HG02885 (cell line): ENCODE measurements around the gene UBE2E2.
A peak's percentile ranks its signal among the peaks of the same experiment; 100 is the strongest.

Experiments used
- ATAC-seq: cut with Tn5 transposase; IDR thresholded peaks from one replicate; pipeline ENCODE4 v1.9.1; 2021; ENCODE audit warnings: mild to moderate bottlenecking; ENCODE audit not compliant: unreplicated experiment, poor library complexity

The UBE2E2 gene

GRCh38 chr3:23271876-23272741, 69.0 kb downstream of the UBE2E2 start:
- no peak for ATAC-seq

GRCh38 chr3:23272820-23273219, 69.7 kb downstream of the UBE2E2 start:
- no peak for ATAC-seq

GRCh38 chr3:23275061-23275460, 71.9 kb downstream of the UBE2E2 start:
- ATAC-seq, result no peak

GRCh38 chr3:23275814-23276213, 72.7 kb downstream of the UBE2E2 start:
- no peak for ATAC-seq

- ATAC-seq, result no peak
Measured at GRCh38 chr3:23276913-23277658, 74.0 kb downstream of the UBE2E2 start.

GRCh38 chr3:23277688-23278087, 74.6 kb downstream of the UBE2E2 start:
- no peak for ATAC-seq

- no peak for ATAC-seq
Measured at GRCh38 chr3:23283625-23284024, 80.5 kb downstream of the UBE2E2 start.

GRCh38 chr3:23288286-23288685, 85.2 kb downstream of the UBE2E2 start:
- no peak for ATAC-seq

GRCh38 chr3:23288715-23289114, 85.6 kb downstream of the UBE2E2 start:
- no peak for ATAC-seq

GRCh38 chr3:23292432-23292831, 89.3 kb downstream of the UBE2E2 start:
- ATAC-seq, result no peak

- peak; percentile 61 for ATAC-seq
Measured at GRCh38 chr3:23294770-23295387, 91.8 kb downstream of the UBE2E2 start.

GRCh38 chr3:23301819-23302218, 98.7 kb downstream of the UBE2E2 start:
- no peak for ATAC-seq

- ATAC-seq, result no peak
Measured at GRCh38 chr3:23302271-23302670, 99.1 kb downstream of the UBE2E2 start.

GRCh38 chr3:23303601-23304217, 100.6 kb downstream of the UBE2E2 start:
- ATAC-seq, result no peak

- no peak for ATAC-seq
Measured at GRCh38 chr3:23304424-23304823, 101.3 kb downstream of the UBE2E2 start.

- ATAC-seq, result no peak
Measured at GRCh38 chr3:23308986-23309625, 106.0 kb downstream of the UBE2E2 start.

GRCh38 chr3:23312866-23313265, 109.7 kb downstream of the UBE2E2 start:
- ATAC-seq, result no peak

- ATAC-seq, result no peak
Measured at GRCh38 chr3:23314981-23315762, 112.0 kb downstream of the UBE2E2 start.

GRCh38 chr3:23316924-23317323, 113.8 kb downstream of the UBE2E2 start:
- no peak for ATAC-seq
